NCI-H446 treated with DMSO at 0.1 percent for 48 hours (cell line): ENCODE results near the gene HEATR1.
"Not testable (repeated sequence)": the region's sequence is repeated elsewhere in the genome, so short reads cannot be mapped to it uniquely, and the experiment has no call there.

Experiments
- DNase-seq: peaks from one replicate; lab custom pipeline; 2025; lab: John Stamatoyannopoulos, UW

HEATR1 gene

GRCh38 chr1:236581528-236581927, 22.8 kb downstream of the HEATR1 start:
- no peak for DNase-seq

- DNase-seq, result not testable (repeated sequence)
These were observed 23.9 kb downstream of the HEATR1 start for GRCh38 chr1:236580404-236580803.

- DNase-seq, result no peak
These were observed 25.7 kb downstream of the HEATR1 start for GRCh38 chr1:236578661-236579060.

GRCh38 chr1:236577041-236577440, 27.3 kb downstream of the HEATR1 start:
- not testable (repeated sequence) for DNase-seq

GRCh38 chr1:236576004-236576403, 28.3 kb downstream of the HEATR1 start:
- no peak for DNase-seq

GRCh38 chr1:236575523-236575922, 28.8 kb downstream of the HEATR1 start:
- no peak for DNase-seq

- no peak for DNase-seq
These were observed 35.9 kb downstream of the HEATR1 start for GRCh38 chr1:236568285-236568894.

- no peak for DNase-seq
These were observed 38.8 kb downstream of the HEATR1 start for GRCh38 chr1:236565530-236565929.

GRCh38 chr1:236561976-236562375, 42.3 kb downstream of the HEATR1 start:
- DNase-seq, result no peak

- DNase-seq, result no peak
These were observed 44.0 kb downstream of the HEATR1 start for GRCh38 chr1:236560213-236560771.

- DNase-seq, result no peak
These were observed 45.5 kb downstream of the HEATR1 start for GRCh38 chr1:236558846-236559245.

GRCh38 chr1:236558081-236558480, 46.2 kb downstream of the HEATR1 start:
- no peak for DNase-seq

- DNase-seq, result no peak
These were observed 47.7 kb downstream of the HEATR1 start for GRCh38 chr1:236556606-236557005.

- DNase-seq, result no peak
These were observed 50.9 kb downstream of the HEATR1 start for GRCh38 chr1:236553370-236553769.

- DNase-seq, result no peak
These were observed 51.4 kb downstream of the HEATR1 start for GRCh38 chr1:236552901-236553300.

- no peak for DNase-seq
These were observed 52.2 kb downstream of the HEATR1 start for GRCh38 chr1:236552096-236552495.

- DNase-seq, result no peak
These were observed 53.1 kb downstream of the HEATR1 start for GRCh38 chr1:236550961-236551851.

- DNase-seq, result no peak
These were observed 55.9 kb downstream of the HEATR1 start for GRCh38 chr1:236548452-236548851.

- no peak for DNase-seq
These were observed 58.6 kb downstream of the HEATR1 start for GRCh38 chr1:236545621-236546169.

GRCh38 chr1:236543065-236543669, 61.1 kb downstream of the HEATR1 start:
- DNase-seq, result no peak

GRCh38 chr1:236541710-236542109, 62.6 kb downstream of the HEATR1 start:
- no peak for DNase-seq

- DNase-seq, result no peak
These were observed 63.4 kb downstream of the HEATR1 start for GRCh38 chr1:236540813-236541465.
